Endothelial cell (in vitro differentiated cells): ENCODE data around the gene BRINP1. TPM values are rescaled to one million over a fixed set of nuclear protein-coding genes. Genes with fewer than 3 reads are reported as not detected.

Experiments
- DNase-seq: peaks from one replicate; pipeline ENCODE4 v3.0.0; 2021; ENCODE audit warnings: low spot score
- H3K27ac Mint-ChIP-seq: one replicate; pipeline ENCODE4 v1.8.0; 2021; ENCODE audit warnings: mixed read lengths, inconsistent platforms; ENCODE audit not compliant: unreplicated experiment
- H3K27me3 Mint-ChIP-seq: one replicate; pipeline ENCODE4 v1.8.0; 2021; ENCODE audit warnings: mild to moderate bottlenecking, moderate library complexity, mixed read lengths, inconsistent platforms; ENCODE audit not compliant: unreplicated experiment
- H3K36me3 Mint-ChIP-seq: one replicate; pipeline ENCODE4 v1.8.0; 2021; ENCODE audit warnings: mild to moderate bottlenecking, low read depth, mixed read lengths, inconsistent platforms; ENCODE audit not compliant: unreplicated experiment
- H3K4me1 Mint-ChIP-seq: one replicate; pipeline ENCODE4 v1.8.0; 2021; ENCODE audit warnings: mild to moderate bottlenecking, mixed read lengths, inconsistent platforms; ENCODE audit not compliant: unreplicated experiment
- H3K4me3 Mint-ChIP-seq: one replicate; pipeline ENCODE4 v1.8.0; 2021; ENCODE audit warnings: mild to moderate bottlenecking, mixed read lengths, inconsistent platforms; ENCODE audit not compliant: unreplicated experiment
- H3K9me3 Mint-ChIP-seq: one replicate; pipeline ENCODE4 v1.8.0; 2021; ENCODE audit warnings: mixed read lengths, inconsistent platforms; ENCODE audit not compliant: unreplicated experiment
- CTCF ChIP-seq: fragments of 200-600 bp; sonication (generic); IDR thresholded peaks from one replicate; pipeline ENCODE4 v1.5.0; 2021; ENCODE audit warnings: antibody characterized with exemption; ENCODE audit not compliant: unreplicated experiment
- total RNA-seq: library from RNA; stranded (reverse); fragmentation: NEBNext Ultra II Directional; extraction: Animal tissue kit (Norgen Biotek cat#: 25700); gene quantifications from one replicate; pipeline ENCODE4 v1.2.1, GENCODE V29; 2021; ENCODE audit not compliant: unreplicated experiment

Gene BRINP1
- total RNA-seq, 1 donor from 2014 or later = 1.9 TPM

- DNase-seq = no peak
- H3K4me1 Mint-ChIP-seq = peaks cover 2% of the 10 kb centered on the region
- no peaks in the 10 kb centered on the region for H3K9me3 Mint-ChIP-seq
- H3K4me3 Mint-ChIP-seq = no peak overlapping the region
- no peaks in the 10 kb centered on the region for H3K36me3 Mint-ChIP-seq
- TF ChIP-seq CTCF = no peak
- H3K27me3 Mint-ChIP-seq = no peaks in the 10 kb centered on the region
- no peak overlapping the region for H3K27ac Mint-ChIP-seq
These were observed 77.7 kb downstream of the BRINP1 start for GRCh38 chr9:119291554-119291953.

- H3K9me3 Mint-ChIP-seq = no peaks in the 10 kb centered on the region
- no peak overlapping the region for H3K4me3 Mint-ChIP-seq
- peak; percentile 80 for TF ChIP-seq CTCF
- H3K27me3 Mint-ChIP-seq = no peaks in the 10 kb centered on the region
- no peaks in the 10 kb centered on the region for H3K36me3 Mint-ChIP-seq
- no peak overlapping the region for H3K27ac Mint-ChIP-seq
- peak; percentile 71 for DNase-seq
- H3K4me1 Mint-ChIP-seq = peaks cover 8% of the 10 kb centered on the region
These were observed 79.3 kb downstream of the BRINP1 start for GRCh38 chr9:119289740-119290433.

GRCh38 chr9:119284587-119285337 lies 84.5 kb downstream of the BRINP1 start:
- Mint-ChIP-seq H3K9me3 (no peaks in the 10 kb centered on the region), H3K4me1 (peaks cover 8% of the 10 kb centered on the region), H3K27me3 (no peaks in the 10 kb centered on the region), H3K4me3 (no peak overlapping the region), H3K27ac (no peak overlapping the region), H3K36me3 (no peaks in the 10 kb centered on the region)
- DNase-seq = no peak
- no peak for TF ChIP-seq CTCF

GRCh38 chr9:119284118-119284517 lies 85.1 kb downstream of the BRINP1 start:
- no peak overlapping the region for H3K4me3 Mint-ChIP-seq
- H3K36me3 Mint-ChIP-seq = no peaks in the 10 kb centered on the region
- peak; percentile 28 for DNase-seq
- no peaks in the 10 kb centered on the region for H3K27me3 Mint-ChIP-seq
- peaks cover 8% of the 10 kb centered on the region for H3K4me1 Mint-ChIP-seq
- no peak for TF ChIP-seq CTCF
- no peak overlapping the region for H3K27ac Mint-ChIP-seq
- no peaks in the 10 kb centered on the region for H3K9me3 Mint-ChIP-seq
